ENCODE results near the gene CSNK1A1.
"Not testable (repeated sequence)": the region's sequence is repeated elsewhere in the genome, so short reads cannot be mapped to it uniquely, and the experiment has no call there.

CSNK1A1 gene

GRCh38 chr5:149448431-149448830 is 102.8 kb downstream of the CSNK1A1 start:
- CTCF ChIA-PET: interaction anchor here (1.2 to 1.6 kb wide), 2 partner anchors 116 to 127 kb away, joined by 3 read pairs; no protein-coding TSS in a partner anchor
- no peak for DNase-seq (ENCODE audit: extremely low spot score)
- TF ChIP-seq, protein P1, sequence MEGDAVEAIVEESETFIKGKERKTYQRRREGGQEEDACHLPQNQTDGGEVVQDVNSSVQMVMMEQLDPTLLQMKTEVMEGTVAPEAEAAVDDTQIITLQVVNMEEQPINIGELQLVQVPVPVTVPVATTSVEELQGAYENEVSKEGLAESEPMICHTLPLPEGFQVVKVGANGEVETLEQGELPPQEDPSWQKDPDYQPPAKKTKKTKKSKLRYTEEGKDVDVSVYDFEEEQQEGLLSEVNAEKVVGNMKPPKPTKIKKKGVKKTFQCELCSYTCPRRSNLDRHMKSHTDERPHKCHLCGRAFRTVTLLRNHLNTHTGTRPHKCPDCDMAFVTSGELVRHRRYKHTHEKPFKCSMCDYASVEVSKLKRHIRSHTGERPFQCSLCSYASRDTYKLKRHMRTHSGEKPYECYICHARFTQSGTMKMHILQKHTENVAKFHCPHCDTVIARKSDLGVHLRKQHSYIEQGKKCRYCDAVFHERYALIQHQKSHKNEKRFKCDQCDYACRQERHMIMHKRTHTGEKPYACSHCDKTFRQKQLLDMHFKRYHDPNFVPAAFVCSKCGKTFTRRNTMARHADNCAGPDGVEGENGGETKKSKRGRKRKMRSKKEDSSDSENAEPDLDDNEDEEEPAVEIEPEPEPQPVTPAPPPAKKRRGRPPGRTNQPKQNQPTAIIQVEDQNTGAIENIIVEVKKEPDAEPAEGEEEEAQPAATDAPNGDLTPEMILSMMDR (IDR thresholded peaks at IDR 0.05; ENCODE audit: control extremely low read depth, extremely low read depth, low read depth, missing control alignments): no peak
- POLR2A ChIA-PET: interaction anchor here (0.5 kb wide), 1 partner anchor 34 kb away, joined by 4 read pairs; no protein-coding TSS in a partner anchor

DNA sequence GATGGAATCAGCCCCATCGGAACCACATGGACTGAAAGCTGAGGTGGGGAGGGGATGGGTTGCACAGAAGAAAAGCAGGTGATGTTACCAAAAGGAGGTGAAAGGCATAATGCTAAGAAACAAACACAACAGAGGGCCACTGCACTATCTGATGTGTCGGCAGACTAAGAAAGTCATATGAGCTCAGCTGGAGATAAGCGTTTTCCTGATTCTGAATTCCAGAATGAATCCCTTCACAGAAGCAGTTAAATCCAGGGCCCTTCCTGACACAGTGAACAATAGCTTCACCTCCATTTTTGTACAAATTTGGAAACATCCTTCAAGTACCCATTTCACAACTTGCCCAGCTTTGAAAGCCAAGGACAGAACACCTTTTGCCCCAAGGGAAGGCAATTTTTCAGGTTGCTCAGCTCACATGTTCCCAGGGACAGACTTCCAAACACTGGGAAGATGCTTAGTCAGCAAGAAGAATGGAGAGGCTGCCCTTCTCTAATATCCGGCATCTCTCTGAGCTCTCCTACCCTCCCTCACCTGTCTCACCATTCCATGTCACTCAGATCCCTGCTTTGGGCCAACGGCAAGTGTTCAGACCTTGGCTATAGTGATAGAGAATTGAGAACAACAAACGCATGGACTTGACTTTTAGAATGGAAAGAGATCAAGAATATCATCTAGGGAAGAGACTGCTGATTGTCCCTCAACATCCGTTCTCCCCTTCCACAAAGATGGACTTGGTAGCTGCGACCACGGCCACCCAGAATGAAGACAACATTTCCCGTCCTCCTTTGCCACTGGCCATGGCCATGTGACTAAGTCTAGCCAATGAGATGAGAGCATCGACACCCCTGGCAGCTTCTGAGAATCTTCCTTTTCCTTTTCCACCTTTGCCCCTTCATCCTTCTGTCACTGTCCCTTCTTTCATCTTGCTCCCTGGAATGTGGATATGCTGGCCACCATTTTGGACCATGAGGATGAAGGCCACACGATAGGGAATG is 103.6 kb downstream of the CSNK1A1 start:
- CTCF ChIA-PET: interaction anchor here (0.8 to 4.0 kb wide), 9 partner anchors 9 to 170 kb away, joined by 3 to 24 read pairs (median 3); no protein-coding TSS in a partner anchor

DNA sequence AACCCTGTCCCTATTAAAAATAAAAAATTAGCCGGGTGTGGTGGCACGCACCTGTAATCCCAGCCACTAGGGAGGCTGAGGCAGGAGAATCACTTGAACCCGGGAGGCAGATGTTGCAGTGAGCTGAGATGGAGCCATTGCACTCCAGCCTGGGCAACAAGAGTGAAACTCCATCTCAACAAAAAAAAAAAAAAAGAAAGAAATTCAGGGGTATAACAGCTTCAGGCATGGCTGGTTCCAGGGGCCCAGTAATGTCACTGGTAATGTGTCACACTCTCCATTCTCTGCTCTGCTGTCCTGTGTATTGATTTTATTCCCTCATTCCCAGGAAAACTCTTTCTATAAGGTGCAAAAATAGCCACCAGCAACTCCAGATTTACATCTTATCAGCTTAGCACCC is 104.4 kb downstream of the CSNK1A1 start:
- POLR2A ChIA-PET; DNase-seq (ENCODE audit: extremely low spot score): not testable (repeated sequence)
- CTCF ChIA-PET: interaction anchor here (1.1 to 4.0 kb wide), 14 partner anchors 8 to 171 kb away, joined by 3 to 24 read pairs (median 4); no protein-coding TSS in a partner anchor

More for the DNA sequence above, 103.6 kb downstream of the CSNK1A1 start:
- TF ChIP-seq, protein P1 (IDR thresholded peaks at IDR 0.05; ENCODE audit: control extremely low read depth, extremely low read depth, low read depth, missing control alignments): no peak
- POLR2A ChIA-PET: no interaction called here
- no peak for DNase-seq (ENCODE audit: extremely low spot score)

GRCh38 chr5:149445739-149446369 is 105.4 kb downstream of the CSNK1A1 start:
- POLR2A ChIA-PET: no interaction called here
- DNase-seq (ENCODE audit: extremely low spot score): no peak
- CTCF ChIA-PET: interaction anchor here (0.6 to 4.0 kb wide), 17 partner anchors 8 to 545 kb away, joined by 3 to 24 read pairs (median 4); no protein-coding TSS in a partner anchor
- TF ChIP-seq, protein P1 (IDR thresholded peaks at IDR 0.05; ENCODE audit: control extremely low read depth, extremely low read depth, low read depth, missing control alignments): no peak

DNA sequence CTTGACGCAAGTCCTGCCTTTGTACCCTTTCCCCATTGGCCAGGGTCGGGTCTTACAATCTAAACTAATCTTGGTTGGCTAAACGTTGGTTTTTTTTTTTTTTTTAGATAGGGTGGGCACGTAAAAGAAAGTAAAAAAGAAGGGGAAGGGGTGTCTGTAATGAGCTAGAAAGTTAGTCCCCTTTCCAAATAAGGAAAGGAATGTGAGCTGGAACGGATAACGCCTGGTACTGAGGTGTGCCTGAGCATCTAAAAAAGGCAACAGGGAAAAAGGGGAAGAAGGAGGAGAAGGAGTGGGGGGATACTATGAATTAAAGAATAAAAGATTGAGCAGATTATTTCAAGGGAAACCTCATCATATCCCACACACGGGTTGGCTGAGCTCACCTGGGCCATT is 105.9 kb downstream of the CSNK1A1 start:
- ChIA-PET CTCF (interaction anchor here (0.6 to 4.0 kb wide), 16 partner anchors 9 to 546 kb away, joined by 3 to 24 read pairs (median 4); no protein-coding TSS in a partner anchor), POLR2A (interaction anchor here (0.5 kb wide), 1 partner anchor 97 kb away, joined by 5 read pairs; no protein-coding TSS in a partner anchor)
- DNase-seq (ENCODE audit: extremely low spot score): no peak
- TF ChIP-seq, protein P1 (IDR thresholded peaks at IDR 0.05; ENCODE audit: control extremely low read depth, extremely low read depth, low read depth, missing control alignments): no peak

GRCh38 chr5:149444430-149444829 is 106.8 kb downstream of the CSNK1A1 start:
- POLR2A ChIA-PET; DNase-seq (ENCODE audit: extremely low spot score): not testable (repeated sequence)
- CTCF ChIA-PET: interaction anchor here (1.1 to 5.8 kb wide), 7 partner anchors 8 to 121 kb away, joined by 3 to 49 read pairs (median 9); no protein-coding TSS in a partner anchor

DNA sequence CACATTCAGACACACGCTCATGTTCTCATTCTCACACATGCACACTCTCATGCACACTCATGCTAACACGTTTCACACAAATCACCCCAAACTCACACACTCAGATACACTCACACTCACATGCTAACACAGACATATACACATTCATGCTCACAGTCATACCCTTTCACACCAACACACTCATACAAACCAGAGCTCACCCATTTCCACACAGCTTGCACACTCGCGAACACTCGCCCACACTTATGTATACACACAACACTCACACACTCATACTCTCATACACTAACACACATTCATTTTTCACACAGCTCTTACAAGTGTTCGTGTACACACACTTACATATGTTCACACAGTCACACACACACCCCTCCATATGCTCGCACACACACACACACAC is 108.0 kb downstream of the CSNK1A1 start:
- POLR2A ChIA-PET: no interaction called here

More for the DNA sequence above, 108.0 kb downstream of the CSNK1A1 start:
- TF ChIP-seq, protein P1 (IDR thresholded peaks at IDR 0.05; ENCODE audit: control extremely low read depth, extremely low read depth, low read depth, missing control alignments): no peak
- CTCF ChIA-PET: interaction anchor here (0.6 to 10.8 kb wide), 20 partner anchors 9 to 599 kb away, joined by 3 to 110 read pairs (median 4); no protein-coding TSS in a partner anchor
- DNase-seq (ENCODE audit: extremely low spot score): no peak

All from GM10248 (cell line).